HG03571 (cell line): Measurements from ENCODE around the gene AGBL1.
"Not testable (repeated sequence)": the region's sequence is repeated elsewhere in the genome, so short reads cannot be mapped to it uniquely, and the experiment has no call there.

ENCODE experiments used
- ATAC-seq: cut with Tn5 transposase; IDR thresholded peaks from one replicate; pipeline ENCODE4 v1.9.1; 2021; ENCODE audit not compliant: unreplicated experiment

The AGBL1 gene

DNA sequence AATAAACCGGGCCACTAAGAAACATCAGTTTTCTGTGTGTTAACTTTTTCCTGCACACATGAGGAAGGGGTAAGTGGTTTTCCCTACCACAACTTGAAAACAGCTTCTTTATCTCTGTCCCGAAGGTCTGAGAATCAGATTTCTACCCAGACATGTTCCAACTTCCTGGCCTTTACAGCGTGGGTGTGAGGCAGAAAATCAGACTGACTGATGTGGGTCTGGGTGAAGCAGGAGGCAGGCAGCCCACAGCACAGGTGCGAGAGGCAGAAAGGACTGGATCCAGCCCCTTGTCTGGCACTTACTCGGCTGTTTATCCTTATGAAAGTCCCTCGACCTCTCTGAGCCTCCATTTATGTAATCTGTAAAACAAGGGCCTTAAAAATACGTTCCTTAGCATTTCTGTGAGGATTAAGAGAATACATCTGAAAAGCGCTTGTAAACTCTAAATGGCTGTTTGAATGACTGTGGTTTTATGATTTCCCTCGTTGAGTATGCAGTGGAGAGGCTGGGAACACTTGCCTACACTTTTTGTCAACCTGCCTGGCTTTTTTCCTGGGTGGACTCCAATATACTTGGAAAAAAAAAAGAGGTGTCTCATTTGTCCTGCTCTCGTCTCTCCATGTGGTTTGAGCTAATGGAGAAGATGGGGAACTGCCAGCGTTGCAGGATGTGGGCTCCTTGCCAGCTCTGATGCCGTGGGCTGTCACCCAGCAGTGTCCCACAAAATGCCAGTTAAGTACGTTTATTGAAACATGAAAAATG, 3.1 kb downstream of the AGBL1 start:
- ATAC-seq: no peak

DNA sequence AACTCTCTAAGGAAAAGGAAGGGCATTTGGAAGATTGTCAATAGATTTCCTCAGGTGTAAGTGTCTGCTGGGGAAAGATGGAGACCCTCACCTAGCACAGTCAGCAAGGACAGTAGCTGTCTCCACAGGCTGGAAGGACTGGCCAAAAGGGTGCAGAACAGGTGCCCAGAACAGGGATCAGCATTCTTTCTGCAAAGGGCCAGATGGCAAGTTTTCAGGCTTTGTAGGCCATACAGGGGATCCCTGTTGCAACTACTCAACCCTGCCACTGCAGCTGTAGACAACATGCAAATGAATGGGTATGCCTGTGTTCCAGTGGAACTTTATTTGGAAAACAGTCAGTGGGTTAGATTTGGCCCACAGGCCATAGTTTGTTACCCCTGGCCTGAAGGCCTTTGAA, 8.1 kb downstream of the AGBL1 start:
- no peak for ATAC-seq

DNA sequence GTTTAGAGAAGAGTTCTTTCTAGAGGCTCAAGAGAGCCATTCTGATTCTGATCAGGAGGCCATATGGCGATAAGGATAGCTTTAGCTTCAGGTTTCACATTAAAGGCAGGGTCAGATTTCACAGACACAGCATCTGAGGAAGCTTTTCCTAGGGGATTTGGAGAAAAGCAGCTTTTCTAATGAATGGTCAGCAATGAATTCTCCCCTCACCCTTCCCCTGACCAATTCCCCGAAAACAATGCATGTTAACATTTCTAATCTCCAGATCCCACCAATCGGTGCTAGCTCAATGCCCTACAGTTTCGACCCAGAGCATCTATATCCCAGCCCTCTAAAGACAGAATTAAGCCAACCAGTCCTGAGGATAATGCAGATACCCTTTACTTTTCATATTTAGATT, 9.8 kb downstream of the AGBL1 start:
- ATAC-seq: no peak

DNA sequence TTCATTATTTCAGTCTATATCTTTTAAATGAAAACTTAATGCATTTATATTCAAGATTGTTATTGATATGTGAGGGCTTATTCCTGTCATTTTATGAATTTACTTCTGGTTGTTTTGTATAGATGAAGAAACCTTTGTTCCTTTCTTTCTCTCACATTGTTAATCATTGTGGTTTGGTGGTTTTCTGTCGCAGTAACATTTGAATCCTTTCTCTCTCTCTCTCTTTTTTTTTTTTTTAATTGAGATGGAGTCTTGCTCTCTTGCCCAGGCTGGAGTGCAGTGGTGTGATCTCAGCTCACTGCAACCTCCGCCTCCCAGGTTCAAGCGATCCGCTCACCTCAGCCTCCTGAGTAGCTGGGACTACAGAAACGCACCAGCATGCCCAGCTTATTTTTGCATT, 22.1 kb downstream of the AGBL1 start:
- no peak for ATAC-seq

DNA sequence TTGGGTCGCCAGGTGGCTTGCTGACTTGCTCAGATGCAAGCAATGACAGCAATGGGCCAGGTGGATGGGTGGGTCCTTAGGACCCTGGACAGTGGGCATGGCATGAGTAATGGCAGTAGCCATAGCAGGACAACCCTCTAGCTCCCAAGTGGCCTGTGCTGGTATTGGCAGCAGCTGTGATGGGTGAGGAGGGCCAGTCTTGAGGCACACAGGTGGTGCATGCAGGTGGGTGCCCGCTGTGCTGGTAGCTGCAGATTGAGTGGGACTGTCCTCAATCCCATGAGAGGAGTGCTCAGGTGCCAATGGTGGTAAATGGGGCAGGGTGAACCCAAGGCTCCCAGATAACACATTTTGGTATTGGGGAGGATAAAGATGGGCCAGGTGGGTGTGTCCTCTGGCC, 24.2 kb downstream of the AGBL1 start:
- ATAC-seq: no peak

DNA sequence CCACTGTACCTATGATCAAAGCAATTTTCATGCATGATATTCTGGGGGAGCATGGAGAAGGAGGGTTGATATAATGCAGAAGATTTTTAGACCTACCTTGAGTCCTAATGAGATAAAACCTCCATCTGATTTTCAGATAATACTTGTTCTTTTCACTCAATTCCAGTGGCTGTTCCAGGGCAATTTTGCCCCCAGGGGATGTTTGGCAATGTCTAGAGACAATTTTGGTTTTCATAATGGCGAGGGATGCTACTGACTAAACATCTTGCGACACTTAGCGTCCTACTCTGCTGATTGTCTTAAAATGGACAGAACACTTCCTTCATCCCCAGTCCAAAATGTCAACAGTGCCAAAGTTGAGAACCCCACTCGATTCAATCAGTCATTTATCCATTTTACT, 26.6 kb downstream of the AGBL1 start:
- ATAC-seq: no peak

DNA sequence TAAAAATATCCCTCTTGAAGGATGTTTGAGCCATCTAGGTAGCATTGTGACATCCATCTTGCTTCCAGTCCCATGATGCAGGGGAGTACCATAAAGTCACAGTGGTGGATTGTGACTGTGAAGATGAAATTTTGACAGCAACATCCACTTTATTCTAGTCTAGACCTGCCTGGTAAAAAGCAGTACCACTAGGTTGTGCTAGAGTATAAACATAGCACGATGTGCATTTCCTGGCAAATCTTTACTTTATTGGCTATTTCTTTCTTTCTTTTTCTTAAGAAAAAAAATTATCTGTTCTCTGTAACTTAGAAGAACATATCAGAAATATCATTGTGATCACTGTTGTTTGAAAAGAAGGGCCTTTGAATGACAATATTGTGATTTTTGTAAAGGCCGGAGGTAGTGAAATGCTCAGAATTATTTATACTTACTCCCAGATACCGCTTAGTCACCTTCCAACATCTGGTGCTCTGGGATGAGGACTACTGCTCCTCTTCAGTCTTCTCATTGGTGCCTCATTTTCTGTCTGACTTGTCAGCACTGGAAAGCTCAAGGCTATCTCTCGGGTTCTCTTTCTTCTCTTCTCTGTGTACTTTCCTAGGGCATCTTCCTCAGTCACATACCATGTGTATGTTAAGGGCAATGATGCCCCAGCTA, 35.6 kb downstream of the AGBL1 start:
- ATAC-seq: no peak

DNA sequence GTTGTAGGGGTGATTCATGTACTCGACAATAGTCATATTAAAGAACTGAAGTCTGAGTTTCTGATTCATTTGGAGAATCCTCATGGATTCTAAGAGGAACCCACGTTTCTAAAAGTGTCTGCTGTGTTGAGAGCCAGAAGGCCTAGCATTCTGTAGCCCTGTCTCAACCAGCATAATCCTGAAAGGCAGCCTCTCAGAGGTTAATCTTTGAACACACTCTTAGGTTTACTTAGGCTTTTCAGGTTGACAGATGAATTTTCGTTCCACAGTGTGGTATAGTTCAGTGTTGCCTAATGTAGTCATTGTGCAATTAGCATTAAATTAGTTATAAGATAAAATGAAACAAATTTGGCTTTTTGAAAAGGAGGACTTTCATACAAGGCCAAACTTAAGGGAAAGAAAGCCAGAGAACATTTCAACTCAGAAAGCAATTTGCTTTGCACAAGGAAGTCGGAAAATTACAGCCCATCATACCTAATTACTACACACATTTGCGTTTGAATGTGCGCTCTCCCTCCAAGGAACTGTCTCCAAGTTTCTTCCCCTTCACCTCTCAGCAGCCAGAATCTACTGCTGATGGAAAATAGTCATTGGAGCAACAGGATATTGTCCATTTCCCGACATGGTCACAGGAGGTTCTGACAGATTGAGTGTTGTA, 42.0 kb downstream of the AGBL1 start:
- no peak for ATAC-seq

DNA sequence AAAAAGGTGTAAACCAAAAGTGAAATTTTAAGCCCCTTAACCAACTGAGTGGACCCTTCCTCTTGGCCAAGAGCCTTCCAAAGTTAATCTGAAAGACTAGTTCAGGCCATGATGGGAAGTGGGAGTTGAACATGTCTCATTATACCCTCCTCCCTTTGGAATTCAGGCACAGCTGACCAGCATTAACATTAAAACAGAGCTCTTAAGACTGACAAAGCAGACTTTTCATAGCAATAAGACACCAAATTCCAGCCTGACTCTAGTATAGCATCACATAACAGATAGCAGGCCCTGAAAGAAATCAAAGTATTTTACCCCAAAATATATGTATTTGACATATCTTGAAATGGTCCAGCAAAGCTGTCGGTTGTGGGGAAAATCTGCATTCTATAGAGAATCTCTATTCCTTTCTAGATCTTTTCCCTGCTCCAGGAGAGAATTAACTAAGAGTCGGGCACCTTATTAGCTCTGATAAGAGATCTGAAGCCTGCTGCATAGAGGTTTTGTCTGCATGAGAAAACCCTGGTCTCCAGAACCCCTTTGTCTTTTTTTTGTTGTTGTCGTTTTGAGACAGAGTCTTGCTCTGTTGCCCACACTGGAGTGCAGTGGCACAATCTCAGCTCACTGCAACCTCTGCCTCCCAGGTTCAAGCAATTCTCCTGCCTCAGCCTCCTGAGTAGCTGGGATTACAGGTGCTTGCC, 43.2 kb downstream of the AGBL1 start:
- not testable (repeated sequence) for ATAC-seq

DNA sequence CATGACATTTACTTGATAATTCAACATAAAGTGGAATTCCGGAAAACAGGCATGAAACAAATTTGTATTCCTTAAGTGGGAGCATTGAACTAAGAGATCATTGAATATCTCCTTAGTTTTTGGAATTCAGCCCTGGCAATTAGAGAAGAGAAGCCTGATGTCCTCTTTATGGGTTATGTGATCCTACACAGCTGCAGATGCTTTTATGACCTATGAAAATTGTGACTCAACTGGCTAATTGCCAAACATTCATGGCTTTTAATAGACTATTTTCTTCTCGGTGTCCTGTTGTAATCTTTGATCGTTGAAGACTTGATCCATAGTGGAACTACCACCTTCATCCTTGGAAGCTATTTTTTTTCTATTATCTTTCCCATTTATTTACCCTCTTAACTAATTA, 46.1 kb downstream of the AGBL1 start:
- ATAC-seq: no peak

DNA sequence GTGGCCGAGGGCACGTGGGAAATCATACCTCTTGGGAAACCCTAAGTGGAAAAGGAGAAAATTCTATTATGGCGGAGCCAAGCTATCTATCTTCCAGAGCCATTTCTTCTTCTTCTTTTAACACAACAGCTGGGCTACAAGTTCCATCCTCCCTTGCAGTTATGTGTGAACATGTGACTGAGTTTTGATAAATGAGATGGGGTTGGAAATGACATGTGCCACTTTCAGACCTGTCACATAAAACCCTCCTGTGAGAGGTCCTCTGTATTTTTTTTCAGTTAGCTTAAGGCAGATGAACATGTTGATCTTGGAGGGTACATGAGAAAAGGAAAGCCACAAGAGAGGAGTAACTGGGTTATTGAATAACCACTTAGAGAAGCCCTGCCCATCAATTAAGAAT, 47.9 kb downstream of the AGBL1 start:
- ATAC-seq: no peak

DNA sequence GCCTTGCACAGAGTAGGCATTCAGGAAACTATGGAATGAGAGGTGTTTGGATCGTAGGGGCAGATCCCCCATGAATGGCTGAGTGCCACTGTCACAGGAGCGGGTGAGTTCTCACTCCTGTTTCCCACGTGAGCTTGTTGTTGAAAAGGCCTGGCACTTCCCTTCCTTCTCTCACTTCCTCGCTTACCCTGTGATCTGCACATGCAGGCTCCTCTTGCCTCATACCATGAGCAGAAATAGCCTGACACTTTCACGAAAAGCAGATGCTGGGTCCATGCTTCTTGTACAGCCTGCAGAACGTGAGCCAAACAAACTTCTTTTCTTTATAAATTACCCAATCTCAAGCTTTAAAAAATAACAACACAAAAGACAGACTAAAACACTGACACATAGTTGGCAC, 55.4 kb downstream of the AGBL1 start:
- no peak for ATAC-seq

DNA sequence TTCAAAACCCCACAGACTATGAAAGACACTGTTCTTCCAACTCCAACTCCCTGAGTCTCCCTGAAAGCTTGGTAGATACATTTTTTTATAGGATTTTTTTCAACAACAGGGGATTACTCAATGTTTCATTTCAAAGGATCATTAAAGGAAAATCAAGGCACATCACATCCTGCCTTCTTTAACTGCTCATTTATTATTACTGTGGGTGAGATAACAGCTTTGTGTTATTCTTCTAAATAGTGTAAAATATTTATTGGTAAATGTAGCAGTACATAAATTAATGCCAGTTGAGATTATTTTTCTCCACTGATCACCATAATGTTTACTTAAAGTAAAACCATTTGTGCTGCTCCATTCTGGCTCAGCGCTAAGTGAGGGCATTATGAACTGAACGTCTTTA, 57.2 kb downstream of the AGBL1 start:
- ATAC-seq: no peak

DNA sequence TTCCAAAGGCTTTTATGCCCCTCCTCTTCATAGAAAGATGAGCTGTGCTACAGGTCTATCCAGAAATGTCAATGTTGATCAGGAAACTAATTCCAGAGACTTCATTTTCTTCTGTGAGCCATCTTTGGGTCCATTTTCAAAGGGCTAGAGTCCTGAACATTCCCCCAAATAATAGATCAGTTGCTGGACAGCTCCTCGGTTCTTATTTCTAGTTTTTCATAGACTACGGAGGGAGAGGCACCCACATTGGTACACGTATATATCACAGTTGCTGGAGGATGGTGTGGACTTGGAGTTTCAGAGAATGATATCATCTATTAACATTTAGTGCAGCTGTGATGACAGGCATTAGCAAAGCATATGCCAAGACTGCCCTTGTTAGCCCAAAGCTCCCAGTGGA, 59.1 kb downstream of the AGBL1 start:
- ATAC-seq: no peak

DNA sequence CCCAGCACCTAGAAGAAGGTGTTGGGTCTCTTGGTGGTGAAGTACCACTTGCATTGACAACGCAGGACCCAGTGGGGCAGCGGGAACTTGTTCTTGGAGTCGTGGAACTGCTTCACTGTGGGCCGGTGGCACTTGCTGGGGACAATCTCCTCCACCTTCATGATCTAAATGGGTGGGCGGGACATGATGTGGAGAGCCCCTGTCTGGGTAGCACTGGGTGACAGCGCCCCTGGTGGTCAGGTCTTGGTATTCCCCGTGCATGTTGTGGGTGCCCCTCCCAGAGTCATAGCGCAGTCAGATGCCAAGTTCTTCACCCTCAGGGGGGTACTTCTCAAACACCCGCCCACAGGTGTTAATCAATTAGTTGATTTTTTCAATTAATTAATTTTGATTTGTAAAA, 60.2 kb downstream of the AGBL1 start:
- ATAC-seq: no peak

DNA sequence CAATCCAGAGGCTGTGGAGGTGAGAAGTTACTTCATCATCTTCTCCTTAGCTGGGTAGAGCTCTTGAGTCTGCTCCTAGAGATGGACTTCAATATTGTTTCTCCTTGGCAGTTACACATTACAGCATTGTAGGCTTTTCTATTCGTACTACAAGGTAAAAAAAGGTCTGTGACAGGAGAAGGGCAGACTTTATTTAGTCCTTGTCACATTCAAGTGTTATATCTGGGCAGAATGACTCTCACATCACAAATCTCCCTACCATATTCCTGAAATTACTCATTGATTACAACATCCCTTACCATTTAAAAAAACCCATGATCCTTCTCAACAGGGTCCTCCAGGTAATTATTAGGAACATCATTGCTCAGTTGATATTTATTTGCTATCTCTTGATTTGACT, 75.0 kb downstream of the AGBL1 start:
- ATAC-seq: no peak

DNA sequence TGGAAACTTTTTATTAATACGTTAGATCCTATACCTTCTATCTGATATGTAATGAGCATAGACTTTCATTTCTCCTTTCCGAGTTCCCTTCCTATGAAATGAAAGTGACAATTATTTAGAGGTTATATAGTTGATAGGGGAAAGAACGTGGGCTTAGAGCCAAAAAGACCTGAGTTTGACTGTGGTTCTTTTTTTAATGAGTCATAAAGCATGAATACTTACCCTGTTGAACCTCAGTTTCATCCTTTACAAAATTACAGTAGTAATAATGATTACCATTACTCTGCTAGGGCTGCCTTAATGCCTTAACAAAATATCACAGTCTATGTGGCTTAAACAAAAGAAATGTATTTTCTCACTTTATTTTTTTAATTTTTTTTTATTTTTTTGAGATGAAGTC, 75.9 kb downstream of the AGBL1 start:
- no peak for ATAC-seq

DNA sequence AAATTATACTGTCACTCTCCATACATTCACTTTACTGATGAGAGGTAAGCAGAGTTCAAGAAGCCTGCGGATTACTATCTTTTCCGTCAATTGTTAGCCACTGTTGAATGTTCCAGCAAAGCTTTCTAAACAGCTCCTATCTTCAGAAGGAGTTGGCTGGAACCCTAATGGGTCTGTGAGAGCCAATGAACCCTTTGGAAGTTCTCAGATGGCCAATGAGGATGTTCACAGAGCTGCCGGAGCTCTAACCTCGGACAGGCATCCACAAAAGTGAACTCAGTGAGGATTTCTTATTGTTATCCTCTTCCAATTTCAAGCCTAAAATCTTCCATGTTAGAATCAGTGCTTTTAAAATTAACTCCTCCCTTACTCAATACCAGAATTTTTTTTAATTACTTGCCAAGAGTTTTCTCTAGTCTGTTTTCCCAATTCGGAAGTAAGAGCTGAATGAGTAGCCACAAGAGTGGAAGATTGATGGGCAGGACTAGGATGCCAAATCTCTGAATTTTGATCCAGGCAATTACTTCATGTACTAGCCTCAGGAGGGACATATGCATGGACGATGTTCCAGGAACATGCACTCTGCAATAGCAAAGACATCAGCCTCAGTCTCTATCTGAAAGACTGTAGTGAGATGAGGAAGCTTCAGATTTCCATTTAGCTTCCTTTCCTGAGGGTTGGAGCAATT, 78.1 kb downstream of the AGBL1 start:
- no peak for ATAC-seq

DNA sequence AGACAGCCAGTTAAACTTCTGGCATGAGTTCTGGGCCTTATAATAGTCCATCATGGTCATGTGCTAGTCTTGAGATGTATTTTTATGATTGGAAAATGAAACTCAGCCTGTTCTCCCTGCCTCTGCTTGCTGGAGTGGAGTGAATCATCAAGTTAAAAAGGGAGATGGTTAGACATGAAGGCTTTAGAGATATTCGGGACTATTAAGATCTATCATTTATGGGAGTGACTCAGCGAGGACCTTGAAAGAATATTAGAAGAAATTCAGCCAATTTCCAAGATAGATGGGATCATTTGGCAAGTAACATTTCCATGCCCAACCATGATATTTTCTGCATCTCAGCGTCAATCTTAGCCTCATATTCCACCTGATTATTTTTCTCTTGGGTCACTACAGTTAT, 79.8 kb downstream of the AGBL1 start:
- no peak for ATAC-seq

DNA sequence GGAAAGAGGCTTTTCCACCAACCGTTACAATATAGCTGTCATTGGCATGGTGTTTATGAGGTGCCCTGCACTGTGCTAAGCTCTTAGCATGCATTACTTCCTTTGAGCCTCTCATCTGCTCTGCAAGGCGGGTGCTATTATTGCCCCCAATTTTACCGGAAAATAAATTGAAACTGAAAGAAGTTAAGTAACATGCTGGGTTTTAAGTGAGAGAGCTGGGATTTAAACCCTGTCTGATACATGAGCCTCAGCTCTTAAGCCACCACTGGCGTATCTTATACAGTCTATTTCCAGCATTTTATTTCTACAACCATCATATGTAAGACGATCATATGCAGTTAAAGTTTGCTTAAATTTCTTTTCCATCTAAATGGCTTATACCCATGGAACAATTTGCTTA, 81.6 kb downstream of the AGBL1 start:
- no peak for ATAC-seq

DNA sequence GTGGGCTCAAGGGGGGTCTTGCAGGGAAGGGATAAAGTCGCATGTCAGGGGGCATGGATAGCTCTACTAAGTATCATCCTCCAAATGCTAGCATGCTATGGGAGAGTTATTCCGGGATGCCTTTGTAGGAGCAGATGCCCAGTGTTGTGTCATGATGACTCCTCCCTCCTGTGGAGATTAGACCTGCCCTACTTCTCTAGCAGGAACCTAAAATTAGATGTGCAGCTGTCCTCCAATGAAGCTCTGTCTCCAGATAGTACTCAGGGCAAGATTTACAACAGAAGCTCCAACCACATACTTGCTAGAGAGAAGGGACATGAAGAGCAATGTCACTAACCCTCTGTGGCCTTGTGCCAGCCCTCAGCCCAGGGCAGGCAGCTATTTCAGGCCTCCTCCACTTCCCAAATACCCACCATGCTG, 82.5 kb downstream of the AGBL1 start:
- ATAC-seq: no peak
